ENCODE data around the gene MTFR1L. TPM values are rescaled to one million over a fixed set of nuclear protein-coding genes. Genes with fewer than 3 reads are reported as not detected.

The MTFR1L gene
- 30.7 and 31.4 TPM in 2 replicates for total RNA-seq

- intact Hi-C loops (cut with micrococcal nuclease), result loop anchor here (1.0 to 2.0 kb wide), 3 partner anchors 40 to 389 kb away; partner anchors contain the start of genes AUNIP, MACO1 and PAFAH2
These were observed at the start of gene MTFR1L for GRCh38 chr1:25819491-25820246. MTFR1L (plus strand) TSS chr1:25819954; CDS start chr1:25823105, 3,151 bp downstream.

GRCh38 chr1:25770541-25771220 lies 49.1 kb upstream of the MTFR1L start:
- intact Hi-C loops (cut with micrococcal nuclease), result no loop called here

GRCh38 chr1:25771221-25772114 lies 48.3 kb upstream of the MTFR1L start:
- intact Hi-C loops (cut with micrococcal nuclease), result no loop called here

- intact Hi-C loops (cut with micrococcal nuclease), result no loop called here
These were observed 47.6 kb upstream of the MTFR1L start for GRCh38 chr1:25772164-25772563.

DNA sequence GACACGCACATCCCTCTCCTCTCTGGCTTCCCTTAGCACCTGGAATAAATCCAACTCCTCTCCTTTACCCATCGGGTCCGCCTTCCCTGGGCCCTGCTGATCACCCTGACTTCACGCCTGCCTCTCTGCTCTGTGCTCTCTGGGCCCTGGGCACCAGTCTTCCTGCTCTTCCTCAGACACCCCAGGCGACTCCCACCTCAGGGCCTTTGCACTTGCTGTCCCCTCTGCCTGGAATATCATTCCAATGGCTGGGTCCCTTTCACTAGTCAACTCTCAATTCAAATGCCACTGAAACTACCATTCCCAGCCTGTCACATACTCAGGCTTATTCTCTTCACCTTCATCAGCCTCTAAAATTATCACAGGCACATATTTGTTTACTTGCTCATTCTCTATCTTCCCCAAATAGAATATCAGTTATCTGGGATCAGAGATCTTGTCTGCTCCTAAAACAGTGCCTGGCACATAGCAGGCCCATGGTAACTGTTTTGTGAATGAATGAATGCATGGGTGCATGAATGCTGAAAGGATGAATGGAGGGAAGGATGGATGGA lies 47.0 kb upstream of the MTFR1L start:
- intact Hi-C loops (cut with micrococcal nuclease), result no loop called here

GRCh38 chr1:25773441-25774125 lies 46.2 kb upstream of the MTFR1L start:
- intact Hi-C loops (cut with micrococcal nuclease), result loop anchor here (1.0 to 2.0 kb wide), 2 partner anchors 23 to 97 kb away; no protein-coding TSS in a partner anchor

GRCh38 chr1:25774206-25774803 lies 45.4 kb upstream of the MTFR1L start:
- intact Hi-C loops (cut with micrococcal nuclease), result loop anchor here (1.0 to 2.0 kb wide), 2 partner anchors 22 to 98 kb away; no protein-coding TSS in a partner anchor

- intact Hi-C loops (cut with micrococcal nuclease), result loop anchor here (1.0 to 2.0 kb wide), 2 partner anchors 22 to 99 kb away; no protein-coding TSS in a partner anchor
These were observed 44.6 kb upstream of the MTFR1L start for GRCh38 chr1:25774921-25775771.

GRCh38 chr1:25779388-25779787 lies 40.4 kb upstream of the MTFR1L start:
- intact Hi-C loops (cut with micrococcal nuclease), result no loop called here

DNA sequence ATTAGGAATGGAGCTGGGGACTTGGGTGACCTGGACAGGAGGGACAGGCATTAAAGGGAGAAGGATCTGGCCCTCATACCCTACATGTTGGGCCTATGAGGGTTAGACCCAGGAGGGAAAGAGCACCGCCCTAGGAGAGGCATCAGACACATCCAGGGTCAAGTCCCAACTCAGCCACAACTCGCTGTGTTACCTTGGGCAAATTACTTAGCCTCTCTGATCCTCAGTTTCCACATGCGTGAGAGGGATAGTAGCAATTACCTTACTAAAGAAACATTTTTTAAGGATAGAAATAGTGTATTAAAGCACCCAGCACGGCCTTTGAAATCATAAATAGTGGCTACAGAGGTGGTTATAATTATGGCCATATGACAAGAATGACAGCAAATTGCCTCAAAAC lies 39.9 kb upstream of the MTFR1L start:
- intact Hi-C loops (cut with micrococcal nuclease), result no loop called here

GRCh38 chr1:25780318-25781129 lies 39.2 kb upstream of the MTFR1L start:
- intact Hi-C loops (cut with micrococcal nuclease), result no loop called here

DNA sequence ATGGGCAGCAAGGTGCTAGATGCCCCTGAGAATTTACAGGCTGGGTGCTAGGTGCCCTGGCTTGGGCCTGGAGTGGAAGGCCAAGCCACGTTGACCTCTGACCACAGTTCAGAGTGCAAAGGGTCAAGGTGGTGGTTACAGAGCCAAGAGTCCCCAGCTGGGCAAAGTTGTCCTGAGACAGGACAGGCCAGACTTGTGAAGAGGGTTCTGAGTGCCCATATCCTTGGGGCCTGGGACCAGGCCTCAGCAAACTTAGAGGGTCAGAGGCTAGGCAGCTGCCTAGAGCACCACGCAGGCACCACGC lies 38.7 kb upstream of the MTFR1L start:
- intact Hi-C loops (cut with micrococcal nuclease), result no loop called here

DNA sequence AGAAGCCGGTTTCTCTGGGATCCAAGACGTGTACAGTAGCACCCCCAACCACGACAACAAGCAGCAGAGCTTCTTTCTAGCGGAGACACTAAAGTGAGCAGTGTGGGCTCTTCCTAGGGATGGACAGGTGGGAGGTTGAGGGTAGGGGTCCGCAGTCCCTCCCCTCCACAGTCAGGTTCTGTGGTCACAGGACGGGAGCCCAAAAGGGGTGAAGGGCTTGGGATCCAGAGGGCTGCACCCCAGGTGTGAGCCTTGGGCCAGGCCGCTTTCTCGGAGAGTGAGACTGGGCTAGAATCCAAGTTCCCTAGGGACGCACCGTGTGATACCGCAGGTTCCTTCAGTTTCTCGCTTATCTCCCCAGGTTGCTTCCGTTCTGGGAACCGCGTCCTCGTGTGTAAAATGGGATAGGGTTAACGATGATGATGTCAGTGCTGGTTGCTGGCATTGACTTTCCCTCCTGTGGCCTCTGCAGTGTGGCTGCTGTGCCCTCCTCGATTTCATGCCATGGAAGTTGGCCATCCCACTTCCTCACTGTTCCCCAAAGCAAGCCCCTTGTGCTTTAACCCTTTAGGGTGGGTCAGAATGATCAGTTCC lies 37.0 kb upstream of the MTFR1L start:
- intact Hi-C loops (cut with micrococcal nuclease), result no loop called here

- intact Hi-C loops (cut with micrococcal nuclease), result no loop called here
These were observed 35.1 kb upstream of the MTFR1L start for GRCh38 chr1:25784575-25785051.

GRCh38 chr1:25785333-25786067 lies 34.3 kb upstream of the MTFR1L start:
- intact Hi-C loops (cut with micrococcal nuclease), result no loop called here

DNA sequence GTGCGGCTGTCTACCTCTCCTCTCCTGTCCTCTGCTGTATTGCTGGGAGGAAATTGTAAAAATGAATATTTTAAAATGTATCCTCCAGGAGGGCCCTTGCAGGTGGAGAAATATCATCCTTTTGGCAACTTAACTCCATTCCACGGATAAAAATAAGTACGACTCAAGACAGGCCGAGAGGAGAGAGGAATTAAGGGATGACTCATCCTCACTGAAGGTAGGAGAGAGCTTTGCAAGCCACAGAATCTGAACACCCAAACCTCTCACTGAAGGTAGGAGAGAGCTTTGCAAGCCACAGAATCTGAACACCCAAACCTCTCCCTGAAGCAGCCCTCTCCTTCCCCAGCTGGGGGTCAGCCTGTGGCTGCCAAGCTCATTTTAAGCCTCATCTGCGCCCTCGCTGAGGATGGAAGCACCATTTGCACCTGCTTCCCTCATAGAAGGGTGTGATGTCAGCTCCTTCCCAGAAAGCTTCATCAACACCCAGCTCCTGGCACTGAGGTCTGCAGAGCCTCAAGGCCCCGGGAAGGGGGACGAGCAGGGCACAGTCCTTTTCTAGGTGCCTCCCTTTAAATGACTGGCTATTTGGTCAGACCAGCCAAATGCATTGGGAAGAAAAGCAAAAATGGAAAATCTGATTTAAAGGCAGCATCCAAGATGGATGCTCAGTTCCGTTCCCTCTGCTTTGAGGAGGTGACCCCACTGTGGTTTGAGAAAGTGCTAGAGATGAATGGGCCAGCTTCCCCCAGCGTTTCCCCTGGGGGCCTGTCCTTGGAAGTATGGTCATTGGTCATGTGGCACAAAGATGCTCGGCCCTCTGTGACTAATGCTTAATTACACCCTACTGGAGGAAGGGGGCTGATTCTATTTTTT lies 32.6 kb upstream of the MTFR1L start:
- intact Hi-C loops (cut with micrococcal nuclease), result no loop called here

Data from T-helper 2 cell treated with Interferon-gamma antibody and Interleukin-4, amounts not matched to agents 100 ng/mL and 5 ng/mL, for 36 hours (primary cell).